HG03045 (cell line): ENCODE measurements around the gene CD160.
"Not testable (repeated sequence)": the region's sequence is repeated elsewhere in the genome, so short reads cannot be mapped to it uniquely, and the experiment has no call there.

Experiments used
- ATAC-seq: cut with Tn5 transposase; IDR thresholded peaks from one replicate; pipeline ENCODE4 v1.9.1; 2021; ENCODE audit warnings: mild to moderate bottlenecking, moderate library complexity; ENCODE audit not compliant: unreplicated experiment

Gene CD160

DNA sequence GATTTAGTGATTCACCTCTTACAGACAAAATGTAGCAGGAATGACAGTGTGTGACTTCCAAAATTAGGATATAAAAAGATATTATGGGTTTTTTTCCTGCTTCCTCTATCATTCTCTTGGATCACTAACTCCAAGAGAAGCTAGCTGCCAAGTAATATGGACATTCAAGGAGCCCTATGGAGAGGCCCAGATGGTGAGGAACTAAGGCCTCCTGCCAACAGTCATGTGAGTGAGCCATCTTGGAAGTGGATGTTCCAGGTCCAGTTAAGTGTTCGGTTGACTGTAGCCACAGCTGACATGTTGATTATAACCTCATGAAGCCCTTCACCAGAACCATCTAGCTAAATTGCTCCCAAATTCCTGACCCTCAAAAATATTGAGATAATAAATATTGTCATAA is 38.8 kb downstream of the CD160 start:
- ATAC-seq: no peak

DNA sequence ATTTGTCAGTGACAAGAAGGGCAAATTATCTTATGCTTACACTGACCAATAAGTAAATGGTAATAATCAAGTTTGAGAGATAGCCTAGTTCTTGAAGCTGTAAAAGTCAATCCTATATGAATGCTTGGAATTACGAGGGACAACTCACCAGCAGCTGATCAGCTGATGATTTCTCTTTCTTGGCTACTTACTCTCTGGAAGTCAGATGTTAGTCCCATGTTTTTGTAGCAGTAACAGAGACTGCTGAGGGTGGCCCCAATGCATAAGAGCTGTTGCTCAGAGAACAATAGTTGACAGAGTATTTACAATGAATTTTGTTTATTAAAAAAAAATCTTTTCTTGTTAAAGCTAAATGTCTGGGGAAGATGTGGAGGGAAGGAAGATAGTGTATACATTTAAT is 39.3 kb downstream of the CD160 start:
- ATAC-seq: no peak

DNA sequence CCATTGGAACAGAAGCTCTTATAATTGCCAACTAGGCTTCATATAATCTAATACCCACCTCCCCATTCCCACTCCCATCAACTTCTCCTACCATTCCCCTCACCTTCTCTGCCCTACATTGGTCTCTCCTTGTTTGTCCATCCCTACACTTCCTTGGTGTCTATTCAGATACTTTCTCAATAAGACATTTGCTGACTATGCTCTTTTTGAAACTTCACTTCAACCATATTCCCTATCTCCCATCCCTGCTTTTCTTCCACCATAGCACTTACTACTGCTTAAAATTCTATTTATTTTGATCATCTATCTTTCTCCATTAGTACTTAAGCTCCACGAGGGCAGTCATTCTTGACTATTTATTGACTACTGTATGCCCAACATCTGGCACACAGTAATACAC is 40.4 kb downstream of the CD160 start:
- no peak for ATAC-seq

DNA sequence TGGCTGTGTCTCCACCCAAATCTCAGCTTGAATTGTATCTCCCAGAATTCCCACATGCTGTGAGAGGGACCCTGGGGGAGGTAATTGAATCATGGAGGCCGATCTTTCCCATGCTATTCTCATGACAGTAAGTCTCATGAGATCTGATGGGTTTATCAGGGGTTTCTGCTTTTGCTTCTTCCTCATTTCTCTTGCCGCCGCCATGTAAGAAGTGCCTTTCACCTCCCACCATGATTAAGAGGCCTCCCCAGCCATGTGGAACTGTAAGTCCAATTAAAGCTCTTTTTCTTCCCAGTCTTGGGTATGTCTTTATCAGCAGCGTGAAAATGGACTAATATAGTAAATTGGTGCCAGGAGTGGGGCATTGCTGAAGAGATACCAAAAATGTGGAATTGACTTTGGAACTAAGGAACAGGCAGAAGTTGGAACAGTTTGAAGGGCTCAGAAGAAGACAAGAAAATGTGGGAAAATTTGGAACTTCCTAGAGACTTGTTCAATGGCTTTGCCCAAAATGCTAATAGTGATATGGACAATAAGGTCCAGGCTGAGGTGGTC is 41.2 kb downstream of the CD160 start:
- ATAC-seq: not testable (repeated sequence)

DNA sequence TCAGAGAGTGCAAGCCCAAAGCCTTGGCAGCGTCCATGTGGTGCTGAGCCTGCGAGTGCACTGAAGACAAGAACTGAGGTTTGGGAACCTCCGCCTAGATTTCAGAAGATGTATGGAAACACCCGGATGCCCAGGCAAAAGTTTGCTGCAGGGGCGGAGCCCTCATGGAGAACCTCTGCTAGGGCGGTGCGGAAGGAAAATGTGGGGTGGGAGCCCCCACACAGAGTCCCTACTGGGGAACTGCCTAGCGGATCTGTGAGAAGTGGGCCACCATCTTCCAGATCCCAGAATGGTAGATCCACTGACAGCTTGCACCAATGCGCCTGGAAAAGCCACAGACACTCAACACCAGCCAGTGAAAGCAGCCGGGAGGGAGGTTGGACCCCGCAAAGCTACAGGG is 42.2 kb downstream of the CD160 start:
- ATAC-seq: not testable (repeated sequence)

DNA sequence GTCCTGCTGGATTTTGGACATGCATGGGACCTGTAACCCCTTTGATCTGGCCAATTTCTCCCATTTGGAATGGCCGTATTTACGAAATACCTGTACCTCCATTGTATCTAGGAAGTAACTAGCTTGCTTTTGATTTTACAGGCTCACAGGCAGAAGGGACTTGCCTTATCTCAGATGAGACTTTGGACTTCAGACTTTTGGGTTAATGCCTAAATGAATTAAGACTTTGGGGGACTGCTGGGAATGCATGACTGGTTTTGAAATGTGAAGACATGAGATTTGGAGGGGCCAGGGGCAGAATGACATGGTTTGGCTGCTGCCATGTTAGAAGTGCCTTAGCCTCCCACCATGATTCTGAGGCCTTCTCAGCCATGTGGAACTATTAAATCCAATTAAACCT is 42.7 kb downstream of the CD160 start:
- ATAC-seq: not testable (repeated sequence)

DNA sequence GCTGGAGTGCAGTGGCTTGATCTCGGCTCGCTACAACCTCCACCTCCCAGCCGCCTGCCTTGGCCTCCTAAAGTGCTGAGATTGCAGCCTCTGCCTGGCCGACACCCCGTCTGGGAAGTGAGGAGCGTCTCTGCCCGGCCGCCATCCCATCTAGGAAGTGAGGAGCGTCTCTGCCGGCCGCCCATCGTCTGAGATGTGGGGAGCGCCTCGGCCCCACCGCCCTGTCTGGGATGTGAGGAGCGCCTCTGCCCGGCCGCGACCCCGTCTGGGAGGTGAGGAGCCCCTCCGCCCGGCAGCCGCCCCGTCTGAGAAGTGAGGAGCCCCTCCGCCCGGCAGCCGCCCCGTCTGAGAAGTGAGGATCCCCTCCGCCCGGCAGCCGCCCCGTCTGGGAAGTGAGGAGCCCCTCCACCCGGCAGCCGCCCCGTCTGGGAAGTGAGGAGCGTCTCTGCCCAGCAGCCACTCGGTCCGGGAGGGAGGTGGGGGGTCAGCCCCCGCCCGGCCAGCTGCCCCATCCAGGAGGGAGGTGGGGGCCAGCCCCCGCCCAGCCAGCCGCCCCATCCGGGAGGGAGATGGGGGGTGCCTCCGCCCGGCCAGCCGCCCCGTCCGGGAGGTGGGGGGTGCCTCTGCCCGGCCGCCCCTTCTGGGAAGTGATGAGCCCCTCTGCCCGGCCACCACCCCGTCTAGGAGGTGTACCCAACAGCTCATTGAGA is 45.1 kb downstream of the CD160 start:
- not testable (repeated sequence) for ATAC-seq

DNA sequence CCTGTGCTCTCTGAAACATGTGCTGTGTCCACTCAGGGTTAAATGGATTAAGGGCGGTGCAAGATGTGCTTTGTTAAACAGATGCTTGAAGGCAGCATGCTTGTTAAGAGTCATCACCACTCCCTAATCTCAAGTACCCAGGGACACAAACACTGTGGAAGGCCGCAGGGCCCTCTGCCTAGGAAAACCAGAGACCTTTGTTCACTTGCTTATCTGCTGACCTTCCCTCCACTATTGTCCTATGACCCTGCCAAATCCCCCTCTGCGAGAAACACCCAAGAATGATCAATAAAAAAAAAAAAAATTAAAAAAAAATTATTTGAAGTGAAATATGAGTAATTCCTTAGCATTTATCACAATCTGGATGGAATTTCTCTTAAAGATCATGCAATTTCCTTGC is 45.8 kb downstream of the CD160 start:
- ATAC-seq: not testable (repeated sequence)

DNA sequence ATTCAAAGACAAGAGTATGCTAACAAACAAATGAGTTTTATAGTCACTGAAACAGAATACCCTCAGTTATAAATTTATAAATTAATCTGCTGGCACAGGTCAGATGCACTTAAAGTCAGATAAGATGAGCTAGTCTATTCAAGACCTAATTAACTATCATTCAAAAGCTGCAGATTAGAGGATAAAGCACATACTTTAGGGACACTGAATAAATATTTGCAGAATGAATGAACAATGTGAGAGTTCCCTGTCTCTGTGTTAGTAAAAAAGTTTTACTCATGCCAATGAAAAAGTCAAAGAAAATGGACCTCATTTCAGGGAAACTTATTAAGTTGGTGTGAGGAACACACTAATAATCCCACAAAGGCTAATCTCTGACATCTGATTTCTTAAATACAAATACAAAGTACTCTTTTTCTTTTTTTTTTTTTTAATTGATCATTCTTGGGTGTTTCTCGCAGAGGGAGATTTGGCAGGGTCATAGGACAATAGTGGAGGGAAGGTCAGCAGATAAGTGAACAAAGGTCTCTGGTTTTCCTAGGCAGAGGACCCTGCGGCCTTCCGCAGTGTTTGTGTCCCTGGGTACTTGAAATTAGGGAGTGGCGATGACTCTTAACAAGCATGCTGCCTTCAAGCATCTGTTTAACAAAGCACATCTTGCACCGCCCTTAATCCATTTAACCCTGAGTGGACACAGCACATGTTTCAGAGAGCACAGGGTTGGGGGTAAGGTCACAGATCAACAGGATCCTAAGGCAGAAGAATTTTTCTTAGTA is 46.5 kb downstream of the CD160 start:
- ATAC-seq: not testable (repeated sequence)

DNA sequence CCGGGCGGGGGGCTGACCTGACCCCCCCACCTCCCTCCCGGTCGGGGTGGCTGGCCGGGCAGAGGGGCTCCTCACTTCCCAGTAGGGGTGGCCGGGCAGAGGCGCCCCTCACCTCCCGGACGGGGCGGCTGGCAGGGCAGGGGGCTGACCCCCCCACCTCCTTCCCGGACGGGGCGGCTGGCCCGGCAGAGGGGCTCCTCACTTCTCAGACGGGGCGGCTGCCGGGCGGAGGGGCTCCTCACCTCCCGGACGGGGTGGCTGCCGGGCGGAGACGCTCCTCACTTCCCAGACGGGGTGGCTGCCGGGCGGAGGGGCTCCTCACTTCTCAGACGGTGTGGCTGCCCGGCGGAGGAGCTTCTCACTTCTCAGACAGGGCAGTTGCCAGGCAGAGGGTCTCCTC is 47.6 kb downstream of the CD160 start:
- not testable (repeated sequence) for ATAC-seq

DNA sequence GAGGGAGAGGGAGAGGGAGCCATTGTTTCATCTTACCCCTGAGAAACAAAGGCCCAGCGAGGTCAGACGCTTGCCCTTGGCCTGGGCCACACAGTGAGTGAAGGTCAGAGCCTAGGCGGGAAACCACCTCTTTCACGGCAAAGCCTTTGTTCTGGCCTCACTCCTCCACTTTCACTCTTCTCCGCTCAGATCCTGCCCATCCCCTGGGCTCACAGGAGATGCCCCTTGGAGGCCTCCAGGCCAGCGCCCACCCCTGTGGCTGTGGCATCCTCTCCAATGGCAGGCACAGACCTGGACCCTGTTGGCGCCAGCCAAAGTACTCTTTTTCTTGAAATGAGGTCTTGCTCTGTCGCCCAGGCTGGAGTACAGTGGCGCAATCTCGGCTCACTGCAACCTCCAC is 48.7 kb downstream of the CD160 start:
- ATAC-seq: not testable (repeated sequence)

DNA sequence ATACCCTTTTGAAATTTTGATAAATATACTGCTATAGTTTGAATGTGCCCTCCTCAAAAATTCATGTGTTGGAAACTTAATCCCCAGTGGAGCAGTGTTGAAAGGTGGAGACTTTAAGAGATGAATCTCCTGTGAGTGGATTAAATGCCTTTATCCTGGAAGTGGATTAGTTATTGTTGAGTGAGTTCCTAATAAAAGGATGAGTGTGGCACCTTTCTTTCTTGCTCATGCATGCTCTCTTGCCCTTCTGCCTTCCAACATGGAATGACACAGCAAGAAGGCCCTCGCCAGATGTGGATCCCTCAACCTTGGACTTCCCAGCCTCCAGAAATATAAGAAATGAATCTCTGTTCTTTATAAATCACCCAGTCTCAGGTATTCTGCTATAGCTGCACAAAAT is 51.8 kb downstream of the CD160 start:
- ATAC-seq: no peak

DNA sequence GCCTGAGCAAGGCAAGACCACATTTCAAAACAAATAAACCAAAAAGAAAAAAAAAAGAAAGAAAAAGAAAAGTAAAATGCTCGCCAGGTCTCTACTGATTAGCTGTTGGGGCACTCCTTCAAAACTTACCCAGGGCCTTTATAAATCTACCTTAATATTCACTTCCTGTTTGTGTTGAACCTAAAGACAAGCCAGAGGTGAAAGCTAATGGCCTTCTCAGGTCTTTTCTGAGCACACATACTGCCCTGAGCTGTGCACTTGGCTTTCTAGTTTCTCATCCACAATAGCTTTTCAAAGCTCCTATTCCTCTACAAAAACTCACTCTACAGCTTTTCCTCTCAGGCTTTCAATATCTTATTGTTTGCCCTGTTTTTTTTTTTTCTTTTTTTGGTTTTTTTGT is 54.1 kb downstream of the CD160 start:
- no peak for ATAC-seq

DNA sequence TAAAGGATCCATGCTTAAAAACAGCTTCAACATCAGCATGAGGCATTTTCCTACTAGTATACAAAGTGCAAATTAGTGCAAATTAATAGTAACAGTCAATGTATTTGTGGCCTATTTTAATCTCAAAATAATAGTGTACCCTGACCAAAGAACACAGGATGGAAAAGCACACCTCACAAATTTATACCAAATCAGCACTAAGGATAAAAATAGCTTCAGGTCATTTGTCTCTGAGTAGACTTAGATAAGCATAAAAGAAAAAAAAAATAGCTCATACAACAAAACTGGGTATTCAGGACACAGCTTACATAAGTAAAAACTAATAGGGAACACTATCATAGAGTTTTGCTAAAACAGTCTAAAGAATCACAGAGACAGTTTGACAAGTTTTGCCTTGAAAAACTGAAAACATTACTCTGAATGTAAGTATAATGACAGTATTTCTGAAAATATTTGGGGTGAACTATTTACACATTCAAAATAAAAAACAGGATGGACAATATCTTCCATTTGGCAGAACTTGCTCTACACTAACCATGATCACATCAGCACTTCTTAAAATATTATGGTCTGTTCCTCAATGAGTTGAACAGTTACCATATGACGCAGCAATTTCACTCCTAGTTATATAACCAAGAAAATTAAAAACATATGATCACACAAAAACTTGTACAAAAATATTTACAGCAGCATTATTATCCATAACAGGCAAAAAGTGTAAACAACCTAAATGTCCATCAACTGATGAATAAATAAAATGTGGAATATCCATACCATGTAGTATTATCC is 58.3 kb downstream of the CD160 start:
- no peak for ATAC-seq

DNA sequence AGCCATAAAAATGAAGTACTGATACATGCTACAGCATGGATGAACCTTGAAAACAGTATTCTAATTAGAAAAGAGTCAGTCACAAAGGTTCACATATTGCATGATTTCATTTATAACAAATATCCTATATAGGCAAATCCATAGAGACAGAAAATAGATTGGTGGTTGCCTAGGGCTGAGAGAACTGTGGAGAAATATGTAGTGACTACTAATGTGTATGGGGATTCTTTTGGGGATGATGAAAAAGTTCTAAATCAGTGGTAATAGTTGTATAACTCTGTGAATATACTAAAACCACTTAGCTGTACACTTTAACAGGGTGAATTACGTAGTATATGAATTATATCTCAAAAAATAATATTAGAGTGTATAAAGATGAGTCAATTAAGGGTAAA is 58.8 kb downstream of the CD160 start:
- ATAC-seq: no peak

DNA sequence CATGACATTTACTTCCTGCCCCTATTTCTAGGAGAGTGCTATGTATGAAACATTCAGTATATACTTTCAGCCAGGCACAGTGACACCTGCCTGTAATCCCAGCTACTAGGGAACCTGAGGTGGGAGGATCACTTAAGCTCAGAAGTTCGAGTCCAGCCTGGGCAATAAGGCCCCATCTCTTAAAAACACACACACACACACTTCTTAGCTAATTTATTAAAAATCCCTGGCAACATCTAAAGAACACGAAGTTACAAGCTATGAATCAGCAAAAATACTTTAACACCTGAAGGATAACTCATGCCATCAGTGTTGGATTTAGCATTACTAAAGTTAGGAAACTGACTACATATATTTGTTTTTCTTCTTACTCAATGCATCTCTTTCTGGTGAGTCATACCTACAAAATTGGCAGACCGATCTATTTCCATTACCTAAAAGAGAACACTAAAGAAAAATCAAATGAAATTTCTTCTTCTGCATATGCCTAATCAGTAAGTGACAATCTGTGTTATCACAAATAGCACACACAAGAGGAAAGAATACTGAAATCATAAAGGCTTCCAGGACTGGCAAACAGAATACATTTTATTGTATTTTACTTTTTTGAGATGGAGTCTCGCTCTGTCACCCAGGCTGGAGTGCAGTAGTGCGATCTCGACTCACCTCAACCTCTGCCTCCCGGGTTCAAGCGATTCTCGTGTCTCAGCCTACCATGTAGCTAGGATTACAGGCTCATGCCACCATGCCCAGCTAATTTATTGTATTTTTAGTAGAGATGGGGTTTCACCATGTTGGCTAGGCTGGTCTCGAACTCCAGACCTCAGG is 63.2 kb downstream of the CD160 start:
- no peak for ATAC-seq

DNA sequence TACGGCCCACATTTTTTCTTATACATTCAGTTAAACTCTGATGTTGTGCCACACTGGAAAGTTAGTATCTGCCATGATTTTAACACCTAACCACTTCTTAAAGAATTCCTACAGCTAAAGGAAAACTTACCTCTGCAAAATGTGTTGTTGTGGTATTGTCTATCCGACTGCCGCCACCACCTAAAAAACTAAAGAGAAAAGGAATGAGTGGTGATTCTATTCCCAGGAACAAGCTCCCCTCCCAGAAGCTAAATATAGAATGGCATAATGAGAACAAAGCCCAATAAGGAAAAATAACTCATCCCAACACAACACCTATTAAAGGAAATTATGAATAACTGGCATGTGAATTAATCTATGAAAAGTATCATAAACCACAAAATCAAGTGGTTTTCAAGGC is 65.1 kb downstream of the CD160 start:
- no peak for ATAC-seq

DNA sequence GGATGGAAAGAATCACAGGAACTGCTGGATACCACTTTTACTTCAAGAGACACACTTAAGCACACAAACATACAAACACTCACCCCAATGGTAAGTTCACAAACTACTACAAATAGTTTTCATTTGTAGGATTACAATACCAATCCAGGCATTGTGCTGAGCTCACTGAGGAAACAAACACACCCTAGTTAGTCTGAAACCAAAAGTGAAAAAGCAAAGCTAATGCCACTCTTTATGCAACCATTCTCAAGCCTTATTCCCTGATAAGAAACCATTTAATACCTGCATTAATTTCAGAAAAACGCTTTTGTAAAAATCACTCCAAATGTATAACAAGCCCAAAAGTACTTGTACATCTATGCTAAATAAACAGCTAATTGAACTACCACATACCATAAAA is 66.2 kb downstream of the CD160 start:
- no peak for ATAC-seq

DNA sequence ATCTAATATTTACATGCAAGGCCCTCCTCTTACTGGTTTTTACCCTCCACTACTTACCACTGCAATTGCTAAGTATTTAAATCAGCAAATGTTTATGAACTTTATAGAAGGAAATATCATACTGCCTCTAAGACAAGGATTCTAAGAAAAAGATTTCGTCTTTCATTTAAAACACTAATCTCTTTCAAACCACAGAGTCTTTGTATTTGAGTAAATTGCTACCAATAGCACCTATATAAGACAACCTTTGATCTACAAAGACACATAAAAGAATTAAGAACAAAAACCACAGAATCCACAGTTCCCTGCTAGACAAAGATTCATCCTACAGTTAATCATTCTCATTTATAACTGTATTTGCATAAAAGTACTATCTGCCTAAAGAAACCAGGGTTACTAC is 67.0 kb downstream of the CD160 start:
- ATAC-seq: no peak

DNA sequence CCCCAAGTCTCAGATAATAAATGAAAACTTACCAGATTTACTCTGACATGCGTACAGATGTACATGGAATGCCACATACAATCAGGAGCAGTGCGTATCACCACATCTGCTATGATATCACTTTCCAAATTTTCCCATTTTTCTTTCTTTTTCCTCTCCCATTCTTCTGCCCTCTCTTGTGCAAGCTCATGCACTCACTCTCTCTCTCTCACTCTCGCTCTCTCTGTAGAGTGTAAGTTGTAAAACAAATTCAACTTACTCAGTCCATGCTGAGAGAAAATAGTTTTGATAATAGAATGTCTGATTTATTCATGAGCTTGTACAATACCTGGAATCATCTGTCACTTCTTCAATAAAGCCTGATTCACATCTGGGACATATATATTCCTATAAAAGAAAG is 69.3 kb downstream of the CD160 start:
- no peak for ATAC-seq
